ENCODE results near the gene CDC42SE2.

GRCh38 chr5:131329286-131329560 lies 65.4 kb downstream of the CDC42SE2 start:
- TF ChIP-seq CTCF (IDR thresholded peaks at IDR 0.05; ENCODE audit: low read depth, low read length) (no peak), EZH2phosphoT487 (IDR thresholded peaks at IDR 0.05; ENCODE audit: low read depth) (no peak)
